A549 (cell line): ENCODE data around the gene G6PC1.
"Not testable (repeated sequence)": the region's sequence is repeated elsewhere in the genome, so short reads cannot be mapped to it uniquely, and the experiment has no call there.

Source experiments
- CBX2 ChIP-seq: fragments of 200-600 bp; sonication (generic); IDR thresholded peaks from 2 replicates; pipeline ENCODE4 v1.6.1; 2016; ENCODE audit warnings: low read depth, mild to moderate bottlenecking, borderline replicate concordance
- CTCF ChIP-seq: fragments of >200 bp; sonication (Bioruptor Twin); formaldehyde crosslinking; IDR thresholded peaks from 3 replicates; pipeline ENCODE4 v1.5.1; 2016
- EP300 ChIP-seq, 2 experiments: fragments of >200 bp; sonication (Bioruptor Twin); formaldehyde crosslinking; IDR thresholded peaks; 2 replicates in 1 of 2; 3 replicates in 1 of 2; pipeline ENCODE4 v1.6.1; 2016 to 2017
- HDAC2 ChIP-seq: fragments of 200-600 bp; sonication (generic); IDR thresholded peaks from 2 replicates; pipeline ENCODE4 v1.6.1; 2016
- HOXB13 ChIP-seq: fragments of 250-450 bp; sonication (Bioruptor Pico); IDR thresholded peaks from 2 replicates; pipeline ENCODE4 v1.5.0; 2020; ENCODE audit warnings: low read depth, mild to moderate bottlenecking, moderate library complexity
- KDM1A ChIP-seq: fragments of 200-600 bp; sonication (generic); IDR thresholded peaks from 2 replicates; pipeline ENCODE4 v1.6.1; 2016; ENCODE audit warnings: low read depth, mild to moderate bottlenecking
- PBX3 ChIP-seq: IDR thresholded peaks from 2 replicates; pipeline ENCODE4 v1.6.1; 2012
- POLR2A ChIP-seq: IDR thresholded peaks from 2 replicates; pipeline ENCODE4 v1.6.1; 2012; ENCODE audit warnings: mild to moderate bottlenecking, low read length
- POLR2AphosphoS2 ChIP-seq: conservative IDR thresholded peaks from 2 replicates; pipeline ENCODE4 v1.6.1; 2012; ENCODE audit warnings: low read length, improper control_type of control experiment, inconsistent platforms
- RAD21 ChIP-seq, 2 experiments: fragments of >200 bp in 1 of 2; sonication (Bioruptor Twin) in 1 of 2; formaldehyde crosslinking in 1 of 2; IDR thresholded peaks in 1 of 2; conservative IDR thresholded peaks in 1 of 2; 2 replicates in 1 of 2; 3 replicates in 1 of 2; pipeline ENCODE4 v1.6.1; 2012 to 2018; ENCODE audit warnings: inconsistent platforms in 1 of 2
- REST ChIP-seq: fragments of 200-600 bp; sonication (generic); IDR thresholded peaks from 2 replicates; pipeline ENCODE4 v1.6.1; 2016; ENCODE audit warnings: antibody characterized with exemption, mild to moderate bottlenecking, moderate library complexity
- SMC3 ChIP-seq: fragments of >200 bp; sonication (Bioruptor Twin); formaldehyde crosslinking; IDR thresholded peaks from 3 replicates; pipeline ENCODE4 v1.6.1; 2018; ENCODE audit warnings: inconsistent platforms
- USF2 ChIP-seq: fragments of 450-650 bp; IDR thresholded peaks from 2 replicates; pipeline ENCODE4 v1.6.1; 2014; ENCODE audit warnings: antibody characterized with exemption

- not testable (repeated sequence) for TF ChIP-seq HOXB13 (CRISPR knock-in tag); CTCF; SMC3; POLR2A; RAD21 (conservative IDR thresholded peaks at IDR 0.05 in 1 of 2, IDR thresholded peaks at IDR 0.05 in 1 of 2); KDM1A; REST; POLR2AphosphoS2; CBX2; EP300 (IDR thresholded peaks at IDR 0.05); HDAC2; USF2; PBX3
Observed at GRCh38 chr17:42856516-42856915, 44.1 kb upstream of the G6PC1 start.
